HG03280 (cell line): Measurements from ENCODE around the gene CDH10.

Source experiments
- ATAC-seq: cut with Tn5 transposase; IDR thresholded peaks from one replicate; pipeline ENCODE4 v1.9.1; 2021; ENCODE audit warnings: mild to moderate bottlenecking, moderate library complexity; ENCODE audit not compliant: unreplicated experiment

CDH10 gene

GRCh38 chr5:24487368-24488229 is 157.2 kb downstream of the CDH10 start:
- ATAC-seq: no peak

GRCh38 chr5:24480952-24481351 is 163.8 kb downstream of the CDH10 start:
- ATAC-seq: no peak

- no peak for ATAC-seq
Observed at GRCh38 chr5:24477958-24478357, 166.8 kb downstream of the CDH10 start.

GRCh38 chr5:24475101-24475500 is 169.7 kb downstream of the CDH10 start:
- ATAC-seq: no peak

GRCh38 chr5:24474685-24475084 is 170.1 kb downstream of the CDH10 start:
- ATAC-seq: no peak

GRCh38 chr5:24472518-24472917 is 172.3 kb downstream of the CDH10 start:
- ATAC-seq: no peak

- ATAC-seq: no peak
Observed at GRCh38 chr5:24444414-24444813, 200.4 kb downstream of the CDH10 start.

GRCh38 chr5:24439465-24439864 is 205.3 kb downstream of the CDH10 start:
- ATAC-seq: no peak
